HG03571 (cell line): ENCODE data around the gene GDF10.
A peak's percentile ranks its signal among the peaks of the same experiment; 100 is the strongest.

Experiments
- ATAC-seq: cut with Tn5 transposase; IDR thresholded peaks from one replicate; pipeline ENCODE4 v1.9.1; 2021; ENCODE audit not compliant: unreplicated experiment

GDF10 gene

GRCh38 chr10:47299611-47300428 lies at the start of gene GDF10:
TSS of gene GDF10 (plus strand) at chr10:47300197. CDS start at chr10:47300652, 455 bp downstream.
- no peak for ATAC-seq

- no peak for ATAC-seq
Measured at GRCh38 chr10:47252093-47252780, 47.8 kb upstream of the GDF10 start.

GRCh38 chr10:47253030-47253637 lies 46.9 kb upstream of the GDF10 start:
- ATAC-seq: no peak

GRCh38 chr10:47253651-47254375 lies 46.2 kb upstream of the GDF10 start:
- ATAC-seq: no peak

- no peak for ATAC-seq
Measured at GRCh38 chr10:47254611-47255010, 45.4 kb upstream of the GDF10 start.

GRCh38 chr10:47255033-47255813 lies 44.8 kb upstream of the GDF10 start:
- ATAC-seq: no peak

GRCh38 chr10:47255866-47256265 lies 44.1 kb upstream of the GDF10 start:
- no peak for ATAC-seq

GRCh38 chr10:47256751-47257336 lies 43.2 kb upstream of the GDF10 start:
- no peak for ATAC-seq

GRCh38 chr10:47257396-47258120 lies 42.4 kb upstream of the GDF10 start:
- no peak for ATAC-seq

- no peak for ATAC-seq
Measured at GRCh38 chr10:47258921-47259320, 41.1 kb upstream of the GDF10 start.

GRCh38 chr10:47259466-47259865 lies 40.5 kb upstream of the GDF10 start:
- ATAC-seq: no peak

GRCh38 chr10:47260505-47261111 lies 39.4 kb upstream of the GDF10 start:
- no peak for ATAC-seq

- ATAC-seq: peak; percentile 95
Measured at GRCh38 chr10:47261121-47261520, 38.9 kb upstream of the GDF10 start.

- ATAC-seq: no peak
Measured at GRCh38 chr10:47261556-47261955, 38.4 kb upstream of the GDF10 start.

- ATAC-seq: no peak
Measured at GRCh38 chr10:47262606-47263533, 37.1 kb upstream of the GDF10 start.

GRCh38 chr10:47264797-47265281 lies 35.2 kb upstream of the GDF10 start:
- ATAC-seq: no peak

GRCh38 chr10:47266602-47267001 lies 33.4 kb upstream of the GDF10 start:
- ATAC-seq: no peak

- no peak for ATAC-seq
Measured at GRCh38 chr10:47268696-47269095, 31.3 kb upstream of the GDF10 start.
